ENCODE data around the gene GPC3.

GPC3 gene

DNA sequence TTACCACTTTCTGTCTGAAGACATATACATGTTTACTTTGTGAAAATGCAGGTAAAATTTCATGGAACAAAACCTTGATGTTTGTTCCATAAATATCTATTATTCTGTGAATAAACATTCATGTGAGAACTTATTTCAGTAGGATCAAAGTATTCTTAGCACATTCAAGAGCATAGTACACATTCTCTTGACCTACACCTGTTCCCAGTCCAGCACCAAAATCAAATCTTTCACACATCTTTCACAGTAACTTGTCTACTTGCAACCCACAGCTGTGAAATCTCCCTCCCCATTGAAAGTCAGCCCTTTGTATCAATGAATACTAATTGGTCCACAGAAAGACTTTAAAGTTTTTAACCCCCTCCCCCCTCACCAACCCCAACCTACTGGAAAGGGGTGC, 283.2 kb downstream of the GPC3 start:
- TF ChIP-seq Cebpa-rat (IDR thresholded peaks at IDR 0.05): no peak
- no peak overlapping the region for H3K4me2 ChIP-seq

DNA sequence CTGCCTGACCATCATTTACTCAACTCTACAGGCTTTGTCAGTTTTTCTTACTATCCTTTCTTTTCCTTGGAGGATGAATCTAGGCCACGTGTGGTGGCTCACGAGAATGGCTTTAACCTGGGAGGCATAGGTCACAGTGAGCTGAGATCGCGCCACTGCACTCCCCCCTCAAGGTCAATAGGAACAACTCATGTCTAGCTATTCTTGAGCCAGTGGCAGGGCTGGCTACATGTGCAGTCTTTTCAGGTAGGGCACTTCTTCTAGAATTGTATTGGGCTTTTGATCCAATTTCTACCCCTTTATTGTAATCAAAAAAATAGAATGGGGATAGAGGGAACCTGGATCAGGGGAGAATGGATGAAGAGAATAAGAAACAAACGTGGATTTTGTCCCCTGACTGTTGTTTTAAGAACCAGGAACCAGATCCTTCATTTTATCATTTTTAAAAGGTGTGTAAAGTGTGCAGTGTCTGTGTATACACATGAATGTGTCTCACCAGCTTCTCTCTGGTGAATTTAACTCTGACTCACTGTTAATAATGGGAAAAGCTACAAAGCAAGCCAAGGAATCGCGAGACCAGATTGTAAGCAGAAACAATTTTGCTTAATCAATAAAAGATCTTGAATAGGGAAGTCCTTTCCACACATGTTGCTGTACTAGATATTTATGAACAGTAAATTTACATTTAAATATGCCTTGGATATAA, 286.2 kb downstream of the GPC3 start:
- Histone ChIP-seq H3K4me2 (no peak overlapping the region), H3K27ac (no peak overlapping the region), H3K36me3 (no peaks in the 10 kb centered on the region), H3K4me1 (no peaks in the 10 kb centered on the region), H3K9me3 (no peaks in the 10 kb centered on the region), H3K27me3 (peaks cover 91% of the 10 kb centered on the region), H3K4me3 (no peak overlapping the region), H3K9ac (no peak overlapping the region), H4K20me1 (peaks cover 7% of the 10 kb centered on the region; the same call in 1 of the 2 replicates)
- TF ChIP-seq Cebpa-rat (IDR thresholded peaks at IDR 0.05): no peak

More for the DNA sequence above, 283.2 kb downstream of the GPC3 start:
- H4K20me1 ChIP-seq: peaks cover 4% of the 10 kb centered on the region; the same call in 1 of the 2 replicates
- H3K4me3 ChIP-seq: no peak overlapping the region
- no peak overlapping the region for H3K9ac ChIP-seq
- H3K27ac ChIP-seq: no peak overlapping the region
- H3K36me3 ChIP-seq: no peaks in the 10 kb centered on the region
- H3K9me3 ChIP-seq: peaks cover 3% of the 10 kb centered on the region; the same call in 1 of the 2 replicates
- no peaks in the 10 kb centered on the region for H3K4me1 ChIP-seq
- peaks cover 86% of the 10 kb centered on the region for H3K27me3 ChIP-seq

DNA sequence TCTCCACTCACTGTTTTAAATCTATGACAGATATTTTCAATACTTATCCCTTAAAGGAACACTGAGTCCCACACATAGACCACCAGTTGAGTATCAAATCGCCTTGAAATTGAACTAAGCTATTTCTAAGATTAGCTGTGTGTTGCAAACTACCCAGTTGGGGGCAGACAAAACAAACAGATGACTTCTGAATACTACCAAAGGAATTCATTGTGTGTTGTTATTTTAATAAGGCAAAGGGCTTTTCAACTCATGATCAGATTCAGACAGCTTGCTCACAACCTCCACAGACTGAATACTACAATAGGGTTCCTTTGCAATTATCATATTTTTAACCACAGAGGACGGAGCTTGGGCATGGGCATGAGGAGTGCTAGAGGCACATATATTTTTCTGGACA, 287.1 kb downstream of the GPC3 start:
- Histone ChIP-seq H3K4me3 (no peak overlapping the region), H3K9me3 (no peaks in the 10 kb centered on the region), H3K36me3 (no peaks in the 10 kb centered on the region), H3K4me1 (no peaks in the 10 kb centered on the region), H3K4me2 (no peak overlapping the region), H3K9ac (no peak overlapping the region), H3K27me3 (peaks cover 92% of the 10 kb centered on the region), H4K20me1 (peaks cover 7% of the 10 kb centered on the region; the same call in 1 of the 2 replicates), H3K27ac (no peak overlapping the region)
- no peak for TF ChIP-seq Cebpa-rat (IDR thresholded peaks at IDR 0.05)

DNA sequence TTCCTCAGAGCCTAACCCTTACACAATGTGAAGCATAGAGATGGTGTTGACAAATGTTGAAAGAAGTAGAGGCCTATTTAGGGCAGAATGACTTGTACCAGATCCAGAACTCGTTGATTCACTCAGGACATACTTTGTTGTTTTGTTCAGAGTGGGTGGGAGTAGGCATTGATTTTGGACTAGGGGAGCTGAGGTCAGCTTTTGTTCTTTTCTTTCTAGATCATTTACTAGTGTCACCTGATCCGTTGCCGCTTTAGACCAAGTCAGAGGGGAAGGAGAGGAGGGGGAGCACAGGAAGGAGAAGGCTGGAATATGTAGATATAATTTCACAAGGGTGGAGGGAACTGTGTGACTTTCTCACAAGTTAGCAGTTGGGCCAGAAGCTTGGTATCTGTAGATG, 287.7 kb downstream of the GPC3 start:
- no peak overlapping the region for H3K9ac ChIP-seq
- no peaks in the 10 kb centered on the region for H3K9me3 ChIP-seq
- peaks cover 89% of the 10 kb centered on the region for H3K27me3 ChIP-seq
- no peaks in the 10 kb centered on the region for H3K4me1 ChIP-seq
- H3K27ac ChIP-seq: no peak overlapping the region
- no peak overlapping the region for H3K4me2 ChIP-seq
- H3K4me3 ChIP-seq: no peak overlapping the region
- no peaks in the 10 kb centered on the region for H3K36me3 ChIP-seq
- peaks cover 7% of the 10 kb centered on the region; the same call in 1 of the 2 replicates for H4K20me1 ChIP-seq
- no peak for TF ChIP-seq Cebpa-rat (IDR thresholded peaks at IDR 0.05)

DNA sequence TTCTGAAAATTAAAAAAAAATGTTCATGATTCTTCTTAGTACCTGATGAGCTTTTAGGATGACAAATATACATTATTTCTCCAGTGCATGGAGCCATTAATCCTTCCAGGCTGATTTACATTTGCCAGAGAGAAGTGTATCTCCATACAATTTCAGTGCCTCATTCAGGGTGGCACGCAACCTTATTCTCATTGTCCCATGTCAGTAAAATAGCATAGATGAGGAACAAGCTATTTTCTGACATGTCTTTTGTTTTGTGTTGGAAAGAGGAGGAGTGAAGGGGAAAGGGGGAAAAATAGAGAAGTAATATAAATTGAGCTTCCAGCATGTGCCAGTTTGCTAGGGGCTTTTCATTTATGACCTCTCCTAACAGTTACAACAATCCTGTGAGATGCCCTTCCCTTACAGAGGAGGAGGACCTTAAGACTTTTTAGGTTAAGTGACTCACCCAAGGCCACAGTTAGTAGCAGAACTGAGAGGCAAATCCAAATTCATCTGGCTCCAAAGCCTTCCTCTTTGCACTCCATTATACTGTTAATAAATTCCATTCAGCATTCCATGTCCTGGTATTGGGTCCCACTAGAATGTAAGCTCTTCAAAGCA, 295.3 kb downstream of the GPC3 start:
- Histone ChIP-seq H3K36me3 (no peaks in the 10 kb centered on the region), H3K9me3 (no peaks in the 10 kb centered on the region), H3K4me2 (no peak overlapping the region), H4K20me1 (peaks cover 5% of the 10 kb centered on the region; the same call in 1 of the 2 replicates), H3K4me3 (no peak overlapping the region), H3K27me3 (peaks cover 84% of the 10 kb centered on the region), H3K27ac (no peak overlapping the region), H3K9ac (no peak overlapping the region), H3K4me1 (peaks cover 32% of the 10 kb centered on the region)
- no peak for TF ChIP-seq Cebpa-rat (IDR thresholded peaks at IDR 0.05)

DNA sequence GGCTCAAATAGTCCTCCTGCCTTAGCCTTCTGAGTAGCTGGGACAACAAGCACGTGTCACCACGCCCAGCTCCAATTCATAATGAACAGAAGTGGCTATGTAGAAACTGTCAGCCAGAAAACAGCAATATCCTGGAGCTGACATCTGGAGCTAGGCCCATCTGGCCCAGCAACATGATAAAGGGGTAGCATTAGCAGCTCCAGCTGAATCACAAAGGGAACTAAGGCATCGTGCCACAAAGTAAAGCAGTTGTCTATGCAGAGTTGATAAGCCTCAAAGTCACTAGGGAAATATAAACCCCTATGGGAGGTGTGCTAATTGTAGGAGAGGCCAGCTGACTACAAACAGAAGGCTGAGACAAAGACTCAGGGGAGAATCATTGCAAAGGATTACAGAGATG, 299.6 kb downstream of the GPC3 start:
- Histone ChIP-seq H3K9ac (no peak overlapping the region), H4K20me1 (0 out of 2 replicates have a peak, but pooled peaks cover 5% of the 10 kb centered on the region), H3K4me1 (peaks cover 74% of the 10 kb centered on the region), H3K9me3 (no peaks in the 10 kb centered on the region), H3K4me2 (peak overlapping the region; percentile 41), H3K36me3 (no peaks in the 10 kb centered on the region), H3K4me3 (no peak overlapping the region), H3K27ac (peak overlapping the region; percentile 67), H3K27me3 (peaks cover 87% of the 10 kb centered on the region)
- no peak for TF ChIP-seq Cebpa-rat (IDR thresholded peaks at IDR 0.05)

DNA sequence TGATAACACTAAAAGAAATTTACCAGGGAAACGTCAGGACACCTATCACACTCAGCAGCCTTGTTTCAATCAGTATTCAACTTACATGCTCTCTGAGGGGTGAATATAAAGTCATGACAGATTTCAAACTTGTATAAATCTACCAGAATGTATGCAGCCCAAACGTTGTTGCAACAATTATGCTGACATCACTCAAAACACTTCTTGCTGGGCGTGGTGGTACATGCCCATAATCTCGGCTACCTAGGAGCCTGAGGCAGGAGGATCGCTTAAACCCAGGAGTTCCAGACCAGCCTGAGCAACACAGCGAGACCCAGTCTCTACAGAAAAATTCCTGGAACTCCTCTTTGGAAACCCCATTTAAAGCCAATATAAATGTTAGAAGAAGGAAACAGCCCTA, 303.5 kb downstream of the GPC3 start:
- Histone ChIP-seq H3K9me3 (no peaks in the 10 kb centered on the region), H3K36me3 (no peaks in the 10 kb centered on the region), H3K4me3 (no peak overlapping the region), H3K4me1 (peaks cover 71% of the 10 kb centered on the region), H4K20me1 (no peaks in the 10 kb centered on the region), H3K27ac (peak overlapping the region; percentile 63), H3K27me3 (peaks cover 98% of the 10 kb centered on the region), H3K9ac (no peak overlapping the region; the same call in 1 of the 2 replicates), H3K4me2 (peak overlapping the region; percentile 63)
- TF ChIP-seq Cebpa-rat (IDR thresholded peaks at IDR 0.05): no peak

DNA sequence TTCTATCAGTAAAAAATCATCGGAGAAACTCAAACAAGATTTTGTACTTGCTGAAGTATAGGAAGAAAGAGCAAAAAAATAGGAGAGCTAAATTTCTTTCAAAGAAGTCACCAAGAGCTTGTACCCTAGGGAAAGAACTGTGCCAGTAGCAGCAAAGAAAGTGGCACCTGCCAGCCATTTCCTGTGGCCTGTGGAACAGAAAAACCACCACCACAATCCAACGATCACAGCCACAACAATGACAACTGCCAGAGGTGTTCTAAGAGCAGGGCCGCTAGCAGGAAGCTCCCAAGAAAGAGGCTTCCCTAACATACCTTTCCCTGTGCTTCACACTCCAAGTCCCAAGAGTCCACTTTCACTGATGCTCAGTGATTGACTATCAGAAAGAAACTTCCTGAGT, 304.0 kb downstream of the GPC3 start:
- H3K4me1 ChIP-seq: peaks cover 66% of the 10 kb centered on the region

DNA sequence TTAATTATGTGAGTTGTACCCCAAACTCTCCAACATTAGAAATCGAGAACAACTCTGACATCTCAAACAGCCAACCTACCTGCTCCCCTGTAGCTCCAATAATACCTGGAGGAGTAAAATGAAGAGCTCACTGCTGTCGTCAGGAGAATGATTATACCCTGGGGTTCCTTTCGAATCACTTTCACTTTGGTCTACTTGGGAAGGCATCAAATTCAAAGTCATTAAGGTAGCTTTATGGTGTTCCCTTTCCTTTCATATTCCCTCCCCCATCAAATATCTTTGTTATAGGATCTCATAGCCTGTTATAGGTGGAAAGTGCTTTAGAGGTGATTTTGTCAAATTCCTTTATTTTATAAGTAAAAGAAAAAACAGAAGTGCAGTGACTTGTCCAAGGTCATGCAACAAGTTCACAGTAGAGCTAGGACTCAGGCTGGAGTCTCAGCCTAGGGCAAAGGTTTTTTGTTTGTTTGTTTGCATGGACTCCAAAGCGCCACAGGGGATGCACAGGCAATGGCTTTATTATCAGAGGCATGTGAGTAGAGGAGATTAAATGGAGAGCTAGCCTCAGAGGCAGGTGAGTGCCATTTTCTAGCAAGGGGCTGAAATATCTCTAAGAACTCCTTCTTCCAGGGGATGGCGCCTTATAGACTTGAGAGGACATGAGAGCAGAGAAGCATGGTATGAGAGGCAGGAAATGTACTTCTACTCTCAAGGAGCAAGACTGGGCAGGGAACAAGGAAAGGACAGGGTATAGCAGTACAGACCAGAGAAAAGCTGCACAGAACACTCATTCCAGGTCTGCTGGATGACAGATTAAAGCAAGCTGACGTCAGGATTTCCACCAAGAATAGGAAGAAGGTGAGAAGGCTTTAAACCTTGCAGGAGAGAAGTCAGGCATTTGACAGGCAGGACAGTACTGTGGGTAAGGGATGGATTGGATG, 308.0 kb downstream of the GPC3 start:
- no peak overlapping the region for H3K4me2 ChIP-seq
- no peaks in the 10 kb centered on the region for H3K9me3 ChIP-seq
- no peak overlapping the region for H3K9ac ChIP-seq
- H4K20me1 ChIP-seq: 0 out of 2 replicates have a peak, but pooled peaks cover 5% of the 10 kb centered on the region
- H3K36me3 ChIP-seq: no peaks in the 10 kb centered on the region
- H3K4me3 ChIP-seq: no peak overlapping the region
- H3K4me1 ChIP-seq: peaks cover 26% of the 10 kb centered on the region
- peaks cover 100% of the 10 kb centered on the region for H3K27me3 ChIP-seq
- TF ChIP-seq Cebpa-rat (IDR thresholded peaks at IDR 0.05): no peak
- H3K27ac ChIP-seq: no peak overlapping the region

More for the DNA sequence above, 304.0 kb downstream of the GPC3 start:
- Histone ChIP-seq H3K4me2 (peak overlapping the region; percentile 63), H3K4me3 (no peak overlapping the region), H3K27me3 (peaks cover 99% of the 10 kb centered on the region), H3K9me3 (no peaks in the 10 kb centered on the region), H3K36me3 (no peaks in the 10 kb centered on the region), H3K27ac (peak overlapping the region; percentile 63), H3K9ac (no peak overlapping the region; the same call in 1 of the 2 replicates), H4K20me1 (0 out of 2 replicates have a peak, but pooled peaks cover 2% of the 10 kb centered on the region)
- TF ChIP-seq Cebpa-rat (IDR thresholded peaks at IDR 0.05): no peak

Measured in BLaER1 (cell line).